GM21526 (cell line): Measurements from ENCODE around the gene PAPPA2.

ENCODE experiments used
- ATAC-seq: cut with Tn5 transposase; IDR thresholded peaks from one replicate; pipeline ENCODE4 v1.9.1; 2021; ENCODE audit warnings: moderate library complexity; ENCODE audit not compliant: unreplicated experiment, low FRiP score

PAPPA2 gene

GRCh38 chr1:176880955-176881595 is 418.1 kb downstream of the PAPPA2 start:
- no peak for ATAC-seq

DNA sequence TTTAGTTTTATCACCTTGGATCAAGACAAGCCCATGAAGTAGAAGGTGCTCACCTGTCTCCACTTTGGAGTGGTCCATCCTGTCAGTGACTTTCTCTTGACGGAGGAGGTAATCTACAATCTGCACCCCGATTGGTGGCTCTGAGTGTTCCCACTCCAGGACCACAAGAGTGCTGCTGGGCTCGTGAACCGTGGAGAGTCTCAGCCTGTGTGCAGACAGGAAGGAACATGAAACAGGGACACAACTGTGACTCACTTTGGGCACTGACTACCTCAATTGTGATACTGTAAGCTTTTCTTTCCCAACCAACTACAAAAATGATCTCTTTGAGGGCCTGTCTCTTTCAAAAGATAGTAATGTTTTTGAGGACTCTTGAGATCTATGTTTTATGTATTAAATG is 421.3 kb downstream of the PAPPA2 start:
- no peak for ATAC-seq

GRCh38 chr1:176884911-176885310 is 421.9 kb downstream of the PAPPA2 start:
- ATAC-seq: no peak

GRCh38 chr1:176885341-176885740 is 422.4 kb downstream of the PAPPA2 start:
- no peak for ATAC-seq

DNA sequence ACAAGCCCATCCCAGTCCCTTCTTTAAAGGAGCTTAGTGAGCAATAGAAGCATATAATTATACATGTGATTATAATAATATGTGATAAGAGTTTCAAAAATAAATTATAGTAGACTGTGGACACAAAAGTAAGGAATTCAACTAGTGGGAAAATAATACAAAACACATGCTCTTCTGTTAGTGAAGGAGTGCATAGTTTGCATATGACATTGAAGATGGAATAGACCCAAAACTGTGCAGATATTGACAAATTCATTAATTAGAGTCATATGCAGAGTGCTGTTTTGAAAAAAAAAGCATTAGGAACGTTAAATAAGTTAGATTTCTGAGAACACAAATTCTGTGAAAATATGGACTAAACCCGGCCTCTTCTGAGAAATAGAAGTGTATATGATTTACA is 422.8 kb downstream of the PAPPA2 start:
- ATAC-seq: no peak

- ATAC-seq: no peak
Measured at GRCh38 chr1:176888471-176889032, 425.6 kb downstream of the PAPPA2 start.

- no peak for ATAC-seq
Measured at GRCh38 chr1:176893625-176894352, 430.8 kb downstream of the PAPPA2 start.

GRCh38 chr1:176894450-176894849 is 431.5 kb downstream of the PAPPA2 start:
- ATAC-seq: no peak
